ENCODE data around the gene SPATA46. TPM values are rescaled to one million over a fixed set of nuclear protein-coding genes. Genes with fewer than 3 reads are reported as not detected.

The SPATA46 gene
- total RNA-seq, 2 experiments from 2014 or later, result not detected

DNA sequence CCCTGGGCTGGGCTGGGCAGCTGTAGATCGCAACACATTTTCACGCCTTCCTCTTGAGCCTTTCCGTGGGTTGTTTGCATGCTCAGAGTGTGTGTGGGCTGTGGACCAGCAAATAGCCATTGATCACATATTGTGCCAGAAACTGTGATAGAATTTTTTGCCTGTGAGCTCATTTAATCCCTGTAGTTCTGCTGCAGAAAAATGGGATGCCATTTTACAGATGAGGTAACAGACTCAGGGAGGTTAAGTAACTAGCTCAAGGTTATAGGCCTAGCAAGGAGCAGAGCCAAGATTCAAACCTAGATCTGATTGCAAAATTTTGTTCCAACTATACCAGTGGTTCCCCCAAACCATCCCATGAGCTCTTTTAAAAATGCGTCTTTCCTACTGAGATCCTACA, 10.5 kb downstream of the SPATA46 start:
- TF ChIP-seq, protein P1, sequence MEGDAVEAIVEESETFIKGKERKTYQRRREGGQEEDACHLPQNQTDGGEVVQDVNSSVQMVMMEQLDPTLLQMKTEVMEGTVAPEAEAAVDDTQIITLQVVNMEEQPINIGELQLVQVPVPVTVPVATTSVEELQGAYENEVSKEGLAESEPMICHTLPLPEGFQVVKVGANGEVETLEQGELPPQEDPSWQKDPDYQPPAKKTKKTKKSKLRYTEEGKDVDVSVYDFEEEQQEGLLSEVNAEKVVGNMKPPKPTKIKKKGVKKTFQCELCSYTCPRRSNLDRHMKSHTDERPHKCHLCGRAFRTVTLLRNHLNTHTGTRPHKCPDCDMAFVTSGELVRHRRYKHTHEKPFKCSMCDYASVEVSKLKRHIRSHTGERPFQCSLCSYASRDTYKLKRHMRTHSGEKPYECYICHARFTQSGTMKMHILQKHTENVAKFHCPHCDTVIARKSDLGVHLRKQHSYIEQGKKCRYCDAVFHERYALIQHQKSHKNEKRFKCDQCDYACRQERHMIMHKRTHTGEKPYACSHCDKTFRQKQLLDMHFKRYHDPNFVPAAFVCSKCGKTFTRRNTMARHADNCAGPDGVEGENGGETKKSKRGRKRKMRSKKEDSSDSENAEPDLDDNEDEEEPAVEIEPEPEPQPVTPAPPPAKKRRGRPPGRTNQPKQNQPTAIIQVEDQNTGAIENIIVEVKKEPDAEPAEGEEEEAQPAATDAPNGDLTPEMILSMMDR (IDR thresholded peaks at IDR 0.05), result no peak
- Mint-ChIP-seq H3K27me3 (no peaks in the 10 kb centered on the region), H3K27ac (no peak overlapping the region), H3K4me3 (no peak overlapping the region), H3K4me1 (ENCODE audit: low read depth) (no peaks in the 10 kb centered on the region), H3K9me3 (no peaks in the 10 kb centered on the region), H3K36me3 (ENCODE audit: low read depth) (no peaks in the 10 kb centered on the region)
- DNase-seq (no peak), ATAC-seq (ENCODE audit: poor library complexity) (no peak)
- intact Hi-C loops (cut with DNase I, micrococcal nuclease), result no loop called here
- no peaks in the 10 kb centered on the region for H3K4me1 ChIP-seq (ENCODE audit: insufficient read depth, low read length)
- no peak overlapping the region for H3K4me3 ChIP-seq (ENCODE audit: low read length)
- POLR2A ChIA-PET, result no interaction called here
- no peak overlapping the region for H3K27ac ChIP-seq (ENCODE audit: low read depth in 1 of 2, low read length in 2 of 2)
- no peaks in the 10 kb centered on the region for H3K27me3 ChIP-seq (ENCODE audit: control insufficient read depth in 1 of 2, insufficient read depth in 2 of 2, low read length in 2 of 2)
- no peaks in the 10 kb centered on the region for H3K9me3 ChIP-seq (ENCODE audit: control insufficient read depth in 1 of 2, insufficient read depth in 1 of 2, low read length in 2 of 2)
- H3K36me3 ChIP-seq (ENCODE audit: insufficient read depth, low read length), result no peaks in the 10 kb centered on the region
- CTCF ChIA-PET, result no interaction called here

DNA sequence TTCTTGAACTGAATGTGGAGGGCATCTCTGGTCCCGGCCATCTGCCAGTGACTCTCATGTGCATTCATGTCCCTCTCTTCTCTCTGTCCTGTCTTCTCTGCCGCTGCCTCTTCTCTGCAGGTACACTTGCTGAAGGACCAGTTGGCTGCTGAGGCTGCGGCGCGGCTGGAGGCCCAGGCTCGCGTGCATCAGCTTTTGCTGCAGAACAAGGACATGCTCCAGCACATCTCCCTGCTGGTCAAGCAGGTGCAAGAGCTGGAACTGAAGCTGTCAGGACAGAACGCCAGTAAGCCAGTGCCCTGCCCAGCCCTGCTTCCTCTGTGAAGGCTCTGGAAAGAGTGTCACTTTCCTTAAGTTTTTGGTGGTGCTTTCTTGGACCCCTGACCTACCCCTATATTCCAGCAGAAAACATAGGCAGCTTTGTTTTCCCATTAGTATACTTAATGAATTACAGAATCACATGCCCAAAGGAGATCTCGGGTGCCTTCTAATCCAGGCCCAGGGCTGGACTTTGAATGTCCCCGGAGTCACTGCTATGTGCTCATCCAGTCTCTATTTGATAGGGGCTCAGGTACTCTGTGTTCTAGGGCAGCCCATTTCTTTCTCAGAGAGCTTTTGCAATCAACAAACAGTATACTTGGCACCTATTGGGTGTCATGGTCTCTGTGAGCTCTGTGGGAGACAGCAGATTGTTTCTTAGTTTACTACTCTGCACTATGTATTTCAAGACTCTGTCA, 11.2 kb downstream of the SPATA46 start:
- no peaks in the 10 kb centered on the region for H3K36me3 Mint-ChIP-seq (ENCODE audit: low read depth)
- no peak overlapping the region for H3K27ac Mint-ChIP-seq
- no peak overlapping the region for H3K4me3 Mint-ChIP-seq
- DNase-seq, result no peak
- Histone ChIP-seq H3K9me3 (ENCODE audit: control insufficient read depth in 1 of 2, insufficient read depth in 1 of 2, low read length in 2 of 2) (no peaks in the 10 kb centered on the region), H3K4me3 (ENCODE audit: low read length) (no peak overlapping the region), H3K27me3 (ENCODE audit: control insufficient read depth in 1 of 2, insufficient read depth in 2 of 2, low read length in 2 of 2) (no peaks in the 10 kb centered on the region), H3K27ac (ENCODE audit: low read depth in 1 of 2, low read length in 2 of 2) (no peak overlapping the region), H3K4me1 (ENCODE audit: insufficient read depth, low read length) (no peaks in the 10 kb centered on the region), H3K36me3 (ENCODE audit: insufficient read depth, low read length) (no peaks in the 10 kb centered on the region)
- POLR2A ChIA-PET, result no interaction called here
- no peaks in the 10 kb centered on the region for H3K9me3 Mint-ChIP-seq
- CTCF ChIA-PET, result no interaction called here
- intact Hi-C loops (cut with DNase I, micrococcal nuclease), result no loop called here
- TF ChIP-seq, protein P1 (IDR thresholded peaks at IDR 0.05), result no peak
- no peak for ATAC-seq (ENCODE audit: poor library complexity)
- H3K27me3 Mint-ChIP-seq, result no peaks in the 10 kb centered on the region
- no peaks in the 10 kb centered on the region for H3K4me1 Mint-ChIP-seq (ENCODE audit: low read depth)

DNA sequence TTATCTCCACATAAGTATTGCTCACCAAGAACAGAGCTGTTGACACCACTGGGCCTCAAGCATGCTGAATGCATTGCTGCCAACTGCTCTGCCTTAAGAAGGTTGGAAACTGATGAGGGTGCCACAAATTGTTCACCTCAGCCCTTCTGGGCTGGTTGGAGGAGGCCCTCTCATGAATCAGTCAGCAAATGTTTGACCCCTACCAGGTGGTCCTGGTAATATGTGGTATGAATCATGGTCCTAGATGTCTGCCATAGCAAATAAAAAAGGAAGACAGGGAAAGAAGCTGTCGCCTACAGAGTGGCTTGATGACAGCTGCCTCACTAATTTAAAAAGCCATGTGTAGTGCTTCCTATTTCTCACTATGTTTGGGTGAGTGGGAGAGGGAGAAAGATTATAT, 12.2 kb downstream of the SPATA46 start:
- Mint-ChIP-seq H3K36me3 (ENCODE audit: low read depth) (no peaks in the 10 kb centered on the region), H3K9me3 (no peaks in the 10 kb centered on the region), H3K4me1 (ENCODE audit: low read depth) (no peaks in the 10 kb centered on the region), H3K4me3 (no peak overlapping the region), H3K27me3 (no peaks in the 10 kb centered on the region), H3K27ac (no peak overlapping the region)
- CTCF ChIA-PET, result no interaction called here
- Histone ChIP-seq H3K27me3 (ENCODE audit: control insufficient read depth in 1 of 2, insufficient read depth in 2 of 2, low read length in 2 of 2) (no peaks in the 10 kb centered on the region), H3K36me3 (ENCODE audit: insufficient read depth, low read length) (no peaks in the 10 kb centered on the region), H3K4me3 (ENCODE audit: low read length) (no peak overlapping the region), H3K27ac (ENCODE audit: low read depth in 1 of 2, low read length in 2 of 2) (no peak overlapping the region), H3K9me3 (ENCODE audit: control insufficient read depth in 1 of 2, insufficient read depth in 1 of 2, low read length in 2 of 2) (no peaks in the 10 kb centered on the region), H3K4me1 (ENCODE audit: insufficient read depth, low read length) (no peaks in the 10 kb centered on the region)
- intact Hi-C loops (cut with DNase I, micrococcal nuclease), result no loop called here
- TF ChIP-seq, protein P1 (IDR thresholded peaks at IDR 0.05), result no peak
- DNase-seq, result no peak
- POLR2A ChIA-PET, result no interaction called here
- no peak for ATAC-seq (ENCODE audit: poor library complexity)
